ENCODE measurements around the gene FRMPD2. TPM values are rescaled to one million over a fixed set of nuclear protein-coding genes. Genes with fewer than 3 reads are reported as not detected.

Gene FRMPD2
- total and polyA plus RNA-seq, 3 donors from 2014 or later, result 6.4 to 18.7 (median 8.3) TPM

DNA sequence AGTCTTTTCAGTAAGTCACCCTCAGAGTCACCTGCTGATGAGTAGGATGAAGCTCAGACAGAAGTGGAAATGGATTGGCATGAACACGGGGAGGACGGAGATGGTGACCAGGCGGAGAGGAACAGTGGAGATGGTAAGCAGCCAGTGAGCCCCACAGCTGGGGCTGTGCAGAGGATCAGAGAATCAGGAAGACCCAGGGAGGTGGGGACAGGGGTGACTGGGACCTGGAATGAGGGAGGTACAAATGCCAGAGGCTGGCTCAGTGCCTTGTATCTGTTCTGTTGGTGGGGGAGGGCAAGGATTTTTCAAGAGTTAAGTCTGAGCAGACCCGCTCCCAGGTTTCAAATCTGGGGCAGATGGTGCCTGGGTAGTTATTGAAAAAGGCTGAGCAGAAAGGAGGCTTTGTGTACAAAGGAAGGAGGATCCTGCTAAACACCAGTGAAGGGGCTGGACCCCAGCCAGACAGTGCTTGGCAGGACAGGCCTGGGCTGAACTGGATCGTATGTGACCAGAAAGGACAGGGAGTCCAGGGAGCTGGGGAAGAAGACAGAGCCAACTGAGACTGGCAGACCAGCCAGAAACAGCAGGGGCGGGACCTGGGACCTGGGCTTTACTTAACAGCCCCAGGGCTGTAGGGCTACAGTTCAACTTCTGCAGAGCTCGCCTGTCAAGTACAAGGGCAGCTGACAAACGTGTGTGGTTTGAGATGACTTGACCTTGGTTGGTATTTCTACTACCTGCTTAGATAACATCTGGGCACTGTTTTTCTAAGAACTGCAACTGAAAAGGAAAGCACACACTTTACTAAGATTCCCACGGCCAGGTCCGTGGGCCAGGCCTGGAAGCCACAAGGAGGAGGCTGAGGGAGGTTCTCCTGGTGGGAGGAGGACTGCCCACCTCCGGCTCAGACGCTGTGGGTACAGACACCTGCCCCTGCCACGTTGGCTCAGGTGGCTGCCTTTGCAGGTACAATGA lies 13.2 kb upstream of the FRMPD2 start:
- H3K36me3 ChIP-seq (ENCODE audit: low read depth, missing control alignments), result no peaks in the 10 kb centered on the region
- peak; percentile 84 for DNase-seq
- H3K4me3 ChIP-seq, result no peak overlapping the region
- no peak overlapping the region for H3K27ac ChIP-seq
- H3K4me1 ChIP-seq, result peaks cover 21% of the 10 kb centered on the region
- H3K27me3 ChIP-seq, result no peaks in the 10 kb centered on the region
- intact Hi-C loops (cut with DNase I; ENCODE audit: low total_unique reads), result no loop called here
- TF ChIP-seq POLR2A (IDR thresholded peaks at IDR 0.05), result no peak
- TF ChIP-seq, protein P1, sequence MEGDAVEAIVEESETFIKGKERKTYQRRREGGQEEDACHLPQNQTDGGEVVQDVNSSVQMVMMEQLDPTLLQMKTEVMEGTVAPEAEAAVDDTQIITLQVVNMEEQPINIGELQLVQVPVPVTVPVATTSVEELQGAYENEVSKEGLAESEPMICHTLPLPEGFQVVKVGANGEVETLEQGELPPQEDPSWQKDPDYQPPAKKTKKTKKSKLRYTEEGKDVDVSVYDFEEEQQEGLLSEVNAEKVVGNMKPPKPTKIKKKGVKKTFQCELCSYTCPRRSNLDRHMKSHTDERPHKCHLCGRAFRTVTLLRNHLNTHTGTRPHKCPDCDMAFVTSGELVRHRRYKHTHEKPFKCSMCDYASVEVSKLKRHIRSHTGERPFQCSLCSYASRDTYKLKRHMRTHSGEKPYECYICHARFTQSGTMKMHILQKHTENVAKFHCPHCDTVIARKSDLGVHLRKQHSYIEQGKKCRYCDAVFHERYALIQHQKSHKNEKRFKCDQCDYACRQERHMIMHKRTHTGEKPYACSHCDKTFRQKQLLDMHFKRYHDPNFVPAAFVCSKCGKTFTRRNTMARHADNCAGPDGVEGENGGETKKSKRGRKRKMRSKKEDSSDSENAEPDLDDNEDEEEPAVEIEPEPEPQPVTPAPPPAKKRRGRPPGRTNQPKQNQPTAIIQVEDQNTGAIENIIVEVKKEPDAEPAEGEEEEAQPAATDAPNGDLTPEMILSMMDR (IDR thresholded peaks at IDR 0.05), result no peak
- H3K9me3 ChIP-seq, result no peaks in the 10 kb centered on the region
- WGBS, 2 donors, result 39 to 70% methylated on average over 11 to 13 of the region's 13 CpGs

DNA sequence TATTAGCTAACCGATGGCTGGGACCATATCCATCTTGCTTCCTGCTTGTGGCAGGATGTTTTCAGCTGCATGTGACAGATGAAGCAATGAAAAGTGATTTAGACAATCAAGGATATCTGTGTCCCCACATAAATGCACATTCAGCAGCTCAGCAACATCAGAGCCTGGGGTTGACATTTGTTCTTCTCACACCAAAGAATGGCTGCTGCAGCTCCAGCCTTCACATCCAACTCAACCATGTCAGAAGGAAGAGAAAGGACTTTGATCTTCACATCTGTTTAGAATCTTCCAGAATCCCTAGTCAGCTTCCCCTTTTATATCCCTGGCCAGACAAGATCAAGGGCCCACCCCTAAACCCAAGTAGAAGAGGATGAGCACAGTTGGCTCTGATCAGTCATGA lies 11.9 kb upstream of the FRMPD2 start:
- intact Hi-C loops (cut with DNase I; ENCODE audit: low total_unique reads), result no loop called here
- Histone ChIP-seq H3K27me3 (no peaks in the 10 kb centered on the region), H3K36me3 (ENCODE audit: low read depth, missing control alignments) (no peaks in the 10 kb centered on the region), H3K9me3 (no peaks in the 10 kb centered on the region), H3K27ac (no peak overlapping the region), H3K4me3 (no peak overlapping the region), H3K4me1 (peaks cover 21% of the 10 kb centered on the region)
- TF ChIP-seq, protein P1 (IDR thresholded peaks at IDR 0.05), result no peak
- TF ChIP-seq POLR2A (IDR thresholded peaks at IDR 0.05), result no peak
- WGBS, 2 donors, result 90 to 100% methylated on average over 1 of the region's 1 CpG
- no peak for DNase-seq

DNA sequence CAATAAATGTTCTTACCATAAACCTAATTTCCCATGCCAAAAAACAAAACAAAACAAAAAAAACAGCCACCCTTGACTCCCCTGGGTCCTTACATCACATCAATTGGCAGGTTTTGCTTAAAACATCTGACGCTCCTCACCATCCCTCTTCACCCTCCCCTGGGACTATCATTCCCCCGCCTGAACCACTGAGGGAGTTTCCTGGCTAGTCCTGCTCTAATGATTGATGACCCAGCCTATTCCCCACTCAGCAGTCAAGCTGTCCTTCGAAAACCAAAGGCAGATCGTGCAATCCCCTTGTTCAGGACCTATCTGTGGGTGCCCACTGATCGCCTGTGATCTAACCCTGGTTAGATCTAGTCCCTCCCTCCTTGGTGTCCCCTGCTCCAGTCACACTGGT lies 11.2 kb upstream of the FRMPD2 start:
- Histone ChIP-seq H3K9me3 (no peaks in the 10 kb centered on the region), H3K27ac (no peak overlapping the region), H3K36me3 (ENCODE audit: low read depth, missing control alignments) (no peaks in the 10 kb centered on the region), H3K27me3 (no peaks in the 10 kb centered on the region), H3K4me3 (no peak overlapping the region), H3K4me1 (peaks cover 21% of the 10 kb centered on the region)
- WGBS, 2 donors, result 60 to 65% methylated on average over 5 of the region's 5 CpGs
- intact Hi-C loops (cut with DNase I; ENCODE audit: low total_unique reads), result no loop called here
- DNase-seq, result no peak
- no peak for TF ChIP-seq POLR2A (IDR thresholded peaks at IDR 0.05)
- TF ChIP-seq, protein P1 (IDR thresholded peaks at IDR 0.05), result no peak

DNA sequence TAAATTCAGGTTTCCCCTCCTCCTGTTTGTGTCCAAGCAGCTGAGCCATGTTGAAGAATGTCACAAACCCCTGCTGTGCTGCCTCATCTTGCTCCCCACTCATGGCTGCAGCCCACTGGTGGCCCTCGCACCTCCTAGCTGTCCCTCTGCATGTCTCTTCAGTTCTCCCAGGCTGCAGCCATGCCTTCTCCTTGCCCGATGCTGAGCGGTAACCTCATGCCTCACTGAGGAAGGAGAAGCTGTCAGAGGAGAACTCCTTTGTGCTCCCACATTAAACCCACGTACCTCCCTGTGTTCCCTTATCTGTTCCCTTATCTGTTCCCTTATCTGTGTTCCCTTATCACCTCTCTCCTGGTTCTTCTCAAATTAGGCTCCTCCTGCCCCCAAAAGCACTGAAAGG lies 10.3 kb upstream of the FRMPD2 start:
- no peak overlapping the region for H3K4me3 ChIP-seq
- no peaks in the 10 kb centered on the region for H3K36me3 ChIP-seq (ENCODE audit: low read depth, missing control alignments)
- TF ChIP-seq POLR2A (IDR thresholded peaks at IDR 0.05), result no peak
- TF ChIP-seq, protein P1 (IDR thresholded peaks at IDR 0.05), result no peak
- no peaks in the 10 kb centered on the region for H3K9me3 ChIP-seq
- 59 to 74% methylated on average over 4 of the region's 4 CpGs for WGBS, 2 donors
- peaks cover 20% of the 10 kb centered on the region for H3K4me1 ChIP-seq
- no peak for DNase-seq
- intact Hi-C loops (cut with DNase I; ENCODE audit: low total_unique reads), result no loop called here
- no peak overlapping the region for H3K27ac ChIP-seq
- no peaks in the 10 kb centered on the region for H3K27me3 ChIP-seq
